Lung (tissue), 12 donors: Measurements from ENCODE around the gene PRKCA. TPM values are rescaled to one million over a fixed set of nuclear protein-coding genes. Genes with fewer than 3 reads are reported as not detected.

Experiments
- ATAC-seq: fragments of 200-7000 bp; cut with Tn5 transposase; one replicate; pipeline ENCODE4 v1.9.1; 2020; ENCODE audit warnings: moderate number of reproducible peaks; ENCODE audit not compliant: insufficient read depth, low FRiP score
- DNase-seq, 3 donors: peaks; one replicate each; pipeline ENCODE4 v3.0.0-alpha.2; 2013 to 2017
- H3K27ac ChIP-seq, 2 donors: one replicate each; pipeline ENCODE4 v1.5.1; 2013; ENCODE audit warnings: mild to moderate bottlenecking in 2 of 2, moderate library complexity in 2 of 2, control low read depth in 1 of 2, inconsistent platforms in 1 of 2, low read depth in 1 of 2, low read length in 1 of 2
- H3K27me3 ChIP-seq, 3 donors: one replicate each; pipeline ENCODE4 v1.5.1; 2013; ENCODE audit warnings: low read length in 2 of 3; ENCODE audit not compliant: control insufficient read depth in 3 of 3, insufficient read depth in 3 of 3
- H3K36me3 ChIP-seq, 4 donors: one replicate each; pipeline ENCODE4 v1.5.1; 2013; ENCODE audit warnings: low read length in 4 of 4, mild to moderate bottlenecking in 1 of 4, moderate library complexity in 1 of 4; ENCODE audit not compliant: control insufficient read depth in 4 of 4, insufficient read depth in 4 of 4
- H3K4me1 ChIP-seq, 5 donors: one replicate each; pipeline ENCODE4 v1.5.1; 2013; ENCODE audit warnings: low read length in 5 of 5, mild to moderate bottlenecking in 2 of 5, moderate library complexity in 1 of 5; ENCODE audit not compliant: control insufficient read depth in 5 of 5, insufficient read depth in 5 of 5
- H3K4me3 ChIP-seq: one replicate; pipeline ENCODE4 v1.5.1; 2013; ENCODE audit warnings: mild to moderate bottlenecking, control low read depth, moderate library complexity
- H3K9ac ChIP-seq, 2 donors: one replicate each; pipeline ENCODE4 v1.5.1; 2013; ENCODE audit warnings: low read length in 2 of 2, control low read depth in 1 of 2; ENCODE audit not compliant: insufficient read depth in 1 of 2
- H3K9me3 ChIP-seq, 4 donors: one replicate each; pipeline ENCODE4 v1.5.1; 2013; ENCODE audit warnings: low read length in 3 of 4, mild to moderate bottlenecking in 1 of 4, moderate library complexity in 1 of 4; ENCODE audit not compliant: control insufficient read depth in 4 of 4, insufficient read depth in 3 of 4
- WGBS, 2 donors: extraction: QIAGEN DNeasy Blood & Tissue Kit; methylation state at CpG; one replicate each; pipeline ENCODE4 v1.1.7; 2013; 5-methylcytosine and 5-hydroxymethylcytosine counted together
- polyA plus RNA-seq, 2 donors: library from polyadenylated mRNA; stranded (reverse); fragments of 200-250 nt; gene quantifications; one replicate each; pipeline ENCODE4 v1.2.1, GENCODE V29; 2013
- total RNA-seq, 2 donors: library from RNA; depleted of rRNA in 1 of 2; stranded (reverse); fragments of >200 nt in 1 of 2; gene quantifications; one replicate each; pipeline ENCODE4 v1.2.1, GENCODE V29; 2014 to 2021
- TF ChIP-seq, protein P1 (sequence below): IDR thresholded peaks from 2 replicates; pipeline ENCODE4 v1.5.1; 2012; ENCODE audit warnings: mild to moderate bottlenecking; ENCODE audit errors: control extremely low read depth, extremely low read depth
- donor health status: control.
- donor health status: control.
- donor health status: Bipolar disorder and iron deficiency.
- donor health status: healthy.
- donor health status: DM: yes; HTN: yes; CAD: no.

The PRKCA gene
- total and polyA plus RNA-seq, 4 donors = 3.4 to 34.8 (median 13.8) TPM

DNA sequence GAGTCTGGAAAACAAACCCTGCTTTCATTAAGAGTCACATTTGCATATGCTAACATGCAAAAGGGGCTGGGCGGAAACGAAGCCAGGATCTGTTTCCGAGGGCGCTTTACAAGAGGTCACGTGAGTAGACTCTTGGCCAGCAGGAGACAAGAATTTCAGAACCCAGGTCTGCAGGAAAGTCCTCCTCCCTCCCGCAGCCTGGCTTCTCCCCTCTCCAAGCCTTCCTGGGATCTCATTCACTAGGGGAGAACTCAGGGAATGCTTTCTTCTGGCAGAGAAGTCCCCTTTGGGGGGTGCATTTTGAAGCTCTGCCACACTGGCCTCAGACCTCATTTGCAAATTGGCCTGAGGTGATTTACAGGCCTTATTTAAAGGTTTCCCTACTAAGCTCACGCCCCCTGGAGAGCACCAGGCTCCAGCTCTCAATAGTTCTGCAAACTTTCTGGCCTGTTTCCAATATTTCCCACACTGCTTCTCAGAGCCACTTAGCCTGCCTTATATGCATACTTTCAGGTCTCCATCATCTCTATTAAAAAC is 475.3 kb downstream of the PRKCA start:
- Histone ChIP-seq H3K36me3 (peaks cover 0 to 5% (median 0%) of the 10 kb centered on the region in 4 donors), H3K27me3 (no peaks in the 10 kb centered on the region), H3K9ac (no peak overlapping the region), H3K4me1 (peaks cover 0 to 17% (median 6%) of the 10 kb centered on the region in 5 donors), H3K9me3 (no peaks in the 10 kb centered on the region), H3K4me3 (no peak overlapping the region), H3K27ac (peak overlapping the region in 1 of 2 donors; percentile 15)
- TF ChIP-seq, protein P1, sequence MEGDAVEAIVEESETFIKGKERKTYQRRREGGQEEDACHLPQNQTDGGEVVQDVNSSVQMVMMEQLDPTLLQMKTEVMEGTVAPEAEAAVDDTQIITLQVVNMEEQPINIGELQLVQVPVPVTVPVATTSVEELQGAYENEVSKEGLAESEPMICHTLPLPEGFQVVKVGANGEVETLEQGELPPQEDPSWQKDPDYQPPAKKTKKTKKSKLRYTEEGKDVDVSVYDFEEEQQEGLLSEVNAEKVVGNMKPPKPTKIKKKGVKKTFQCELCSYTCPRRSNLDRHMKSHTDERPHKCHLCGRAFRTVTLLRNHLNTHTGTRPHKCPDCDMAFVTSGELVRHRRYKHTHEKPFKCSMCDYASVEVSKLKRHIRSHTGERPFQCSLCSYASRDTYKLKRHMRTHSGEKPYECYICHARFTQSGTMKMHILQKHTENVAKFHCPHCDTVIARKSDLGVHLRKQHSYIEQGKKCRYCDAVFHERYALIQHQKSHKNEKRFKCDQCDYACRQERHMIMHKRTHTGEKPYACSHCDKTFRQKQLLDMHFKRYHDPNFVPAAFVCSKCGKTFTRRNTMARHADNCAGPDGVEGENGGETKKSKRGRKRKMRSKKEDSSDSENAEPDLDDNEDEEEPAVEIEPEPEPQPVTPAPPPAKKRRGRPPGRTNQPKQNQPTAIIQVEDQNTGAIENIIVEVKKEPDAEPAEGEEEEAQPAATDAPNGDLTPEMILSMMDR = no peak
- 52 to 78% methylated on average over 7 of the region's 7 CpGs for WGBS, 2 donors
- ATAC-seq (peak; percentile 49), DNase-seq (peak; percentile 64 to 82 (median 75))

DNA sequence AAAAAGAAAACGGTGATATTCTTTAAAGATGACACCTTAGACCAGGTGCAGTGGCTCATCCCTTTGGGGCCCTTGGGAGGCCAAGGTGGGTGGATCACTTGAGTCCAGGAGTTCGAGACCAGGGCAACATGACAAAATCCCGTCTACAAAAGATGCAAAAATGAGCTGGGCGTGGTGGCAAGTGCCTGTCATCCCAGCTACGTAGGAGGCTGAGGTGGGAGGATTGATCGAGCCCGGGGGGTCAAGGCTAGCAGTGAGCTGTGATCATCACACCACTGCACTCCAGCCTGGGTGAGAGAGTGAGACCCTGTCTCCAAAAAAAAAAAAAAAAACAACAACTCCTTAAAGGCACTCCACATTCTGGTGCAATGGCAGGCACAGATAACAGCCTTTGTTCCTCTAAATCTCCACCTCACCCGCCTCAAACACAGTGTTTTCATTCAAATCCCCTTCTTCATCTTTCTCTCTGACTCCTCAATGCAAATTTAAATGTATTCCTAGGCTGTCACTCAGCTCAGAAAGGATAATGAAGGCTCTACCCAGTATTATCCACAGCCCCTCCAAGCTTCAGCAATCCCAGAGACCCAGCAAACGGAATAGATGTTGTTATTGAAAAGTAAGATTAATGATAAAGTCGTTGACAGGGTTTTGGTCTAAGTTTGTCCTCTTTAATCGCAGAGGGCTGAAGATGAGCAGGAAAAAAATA is 476.3 kb downstream of the PRKCA start:
- WGBS, 2 donors = 78 to 91% methylated on average over 11 of the region's 11 CpGs
- peaks cover 0 to 17% (median 6%) of the 10 kb centered on the region in 5 donors for H3K4me1 ChIP-seq
- H3K9ac ChIP-seq = no peak overlapping the region
- TF ChIP-seq, protein P1 = no peak
- H3K27ac ChIP-seq = no peak overlapping the region
- DNase-seq = no peak
- no peak overlapping the region for H3K4me3 ChIP-seq
- H3K36me3 ChIP-seq = peaks cover 0 to 5% (median 0%) of the 10 kb centered on the region in 4 donors
- no peak for ATAC-seq
- no peaks in the 10 kb centered on the region for H3K9me3 ChIP-seq
- no peaks in the 10 kb centered on the region for H3K27me3 ChIP-seq

DNA sequence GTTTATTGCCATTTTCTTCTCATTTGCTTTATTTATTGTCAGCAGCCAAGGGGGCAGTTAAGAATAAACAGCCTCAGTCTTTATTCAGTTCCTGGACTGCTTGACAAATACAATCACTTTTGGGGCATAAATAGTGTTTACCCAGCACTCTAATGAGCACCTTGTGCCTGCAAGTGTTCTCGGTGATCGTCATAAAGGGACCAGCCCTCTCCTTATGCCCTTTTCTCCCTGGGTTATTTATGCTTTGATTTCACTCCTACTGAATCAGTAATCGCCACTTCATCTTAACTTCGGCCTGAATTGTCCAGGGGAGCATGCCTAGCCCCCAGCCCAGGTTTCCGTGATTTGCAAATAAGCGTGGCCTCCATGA is 476.8 kb downstream of the PRKCA start:
- no peaks in the 10 kb centered on the region for H3K36me3 ChIP-seq
- peaks cover 0 to 17% (median 6%) of the 10 kb centered on the region in 5 donors for H3K4me1 ChIP-seq
- H3K9me3 ChIP-seq = no peaks in the 10 kb centered on the region
- DNase-seq (no peak), ATAC-seq (no peak)
- TF ChIP-seq, protein P1 = no peak
- H3K9ac ChIP-seq = no peak overlapping the region
- H3K27me3 ChIP-seq = no peaks in the 10 kb centered on the region
- 72 to 82% methylated on average over 6 of the region's 6 CpGs for whole genome bisulfite sequencing, 2 donors
- no peak overlapping the region for H3K27ac ChIP-seq
- no peak overlapping the region for H3K4me3 ChIP-seq
